IMR-90 (cell line): ENCODE measurements around the gene DOCK2. TPM values are rescaled to one million over a fixed set of nuclear protein-coding genes. Genes with fewer than 3 reads are reported as not detected.

Experiments
- ATAC-seq: fragments of 200-7000 bp; cut with Tn5 transposase; 2 replicates; pipeline ENCODE4 v1.9.1; 2020; ENCODE audit warnings: low read depth, mild to moderate bottlenecking, moderate library complexity
- BruUV-seq: library from RNA; stranded (reverse); fragments of 400-500 nt; replicated peaks from 2 replicates; lab custom pipeline; 2021; lab: Mats Ljungman, UMichigan
- CTCF ChIA-PET: fragments of 300-600 bp; formaldehyde crosslinking; extraction: SDS; loops from one replicate; lab custom pipeline; 2021; ENCODE audit warnings: antibody characterized with exemption; lab: Yijun Ruan, JAX
- POLR2A ChIA-PET: fragments of 300-600 bp; sonication (Branson Sonifier 250); formaldehyde crosslinking; loops from one replicate; lab custom pipeline; 2022; ENCODE audit warnings: antibody characterized with exemption; ENCODE audit not compliant: unreplicated experiment; lab: Charles Lee
- DNase-seq: peaks from one replicate; pipeline ENCODE4 v3.0.0; 2013
- H2AFZ ChIP-seq: replicated peaks from 2 replicates; pipeline ENCODE3; 2013; ENCODE audit warnings: low read length, mild to moderate bottlenecking; ENCODE audit not compliant: poor library complexity
- H2AK5ac ChIP-seq: 2 replicates; pipeline ENCODE4 v1.6.1; 2013; ENCODE audit warnings: low read depth, low read length, inconsistent platforms
- H2AK9ac ChIP-seq: replicated peaks from 2 replicates; pipeline ENCODE3; 2013; ENCODE audit warnings: mild to moderate bottlenecking, low read depth, low read length, moderate library complexity; ENCODE audit not compliant: poor library complexity
- H2BK120ac ChIP-seq: 2 replicates; pipeline ENCODE4 v1.6.1; 2013; ENCODE audit warnings: low read depth, low read length, inconsistent platforms
- H2BK15ac ChIP-seq: 3 replicates; pipeline ENCODE4 v1.6.1; 2013; ENCODE audit warnings: low read depth, low read length, inconsistent platforms
- H2BK20ac ChIP-seq: 2 replicates; pipeline ENCODE4 v1.6.1; 2013; ENCODE audit warnings: low read depth, mild to moderate bottlenecking, inconsistent platforms, low read length, moderate library complexity
- H2BK5ac ChIP-seq: 2 replicates; pipeline ENCODE4 v1.6.1; 2013; ENCODE audit warnings: mild to moderate bottlenecking, low read depth, low read length, inconsistent platforms; ENCODE audit not compliant: poor library complexity, severe bottlenecking
- H3K14ac ChIP-seq: replicated peaks from 2 replicates; pipeline ENCODE4 v1.6.1; 2013; ENCODE audit warnings: low read depth, low read length, inconsistent platforms
- H3K18ac ChIP-seq: 2 replicates; pipeline ENCODE4 v1.6.1; 2013; ENCODE audit warnings: low read depth, low read length, control low read depth
- H3K23ac ChIP-seq: 2 replicates; pipeline ENCODE4 v1.6.1; 2013; ENCODE audit warnings: low read depth, low read length, inconsistent platforms
- H3K27ac ChIP-seq: 2 replicates; pipeline ENCODE4 v1.5.1; 2013; ENCODE audit warnings: mild to moderate bottlenecking, control low read depth, low read length; ENCODE audit not compliant: insufficient read depth
- H3K27me3 ChIP-seq: 2 replicates; pipeline ENCODE4 v1.6.1; 2013; ENCODE audit warnings: low read length; ENCODE audit not compliant: control insufficient read depth, insufficient read depth
- H3K36me3 ChIP-seq: 2 replicates; pipeline ENCODE4 v1.6.1; 2013; ENCODE audit warnings: low read length, mixed read lengths; ENCODE audit not compliant: control insufficient read depth, insufficient read depth
- H3K4ac ChIP-seq: 2 replicates; pipeline ENCODE4 v1.6.1; 2013; ENCODE audit warnings: low read depth, low read length, inconsistent platforms
- H3K4me1 ChIP-seq: 2 replicates; pipeline ENCODE4 v1.6.1; 2013; ENCODE audit warnings: low read length, mixed read lengths; ENCODE audit not compliant: control insufficient read depth, insufficient read depth
- H3K4me2 ChIP-seq: 2 replicates; pipeline ENCODE4 v1.6.1; 2013; ENCODE audit warnings: low read depth, mild to moderate bottlenecking, control low read depth, low read length, moderate library complexity
- H3K4me3 ChIP-seq: 2 replicates; pipeline ENCODE4 v1.5.1; 2013; ENCODE audit warnings: low read depth, mild to moderate bottlenecking, control low read depth, low read length, moderate library complexity; ENCODE audit not compliant: insufficient read depth
- H3K56ac ChIP-seq: 2 replicates; pipeline ENCODE4 v1.6.1; 2013; ENCODE audit warnings: low read length, inconsistent platforms; ENCODE audit not compliant: insufficient read depth; ENCODE audit errors: extremely low read depth
- H3K79me1 ChIP-seq, 2 experiments: 2 replicates each; pipeline ENCODE4 v1.6.1; 2013; ENCODE audit warnings: low read length in 2 of 2, inconsistent platforms in 1 of 2, low read depth in 1 of 2
- H3K9ac ChIP-seq: 2 replicates; pipeline ENCODE4 v1.6.1; 2013; ENCODE audit warnings: low read depth, low read length, control low read depth
- H3K9me1 ChIP-seq: 2 replicates; pipeline ENCODE4 v1.6.1; 2013; ENCODE audit warnings: low read length, inconsistent platforms; ENCODE audit not compliant: insufficient read depth
- H3K9me3 ChIP-seq: 2 replicates; pipeline ENCODE4 v1.6.1; 2013; ENCODE audit warnings: low read length; ENCODE audit not compliant: control insufficient read depth, insufficient read depth
- H4K20me1 ChIP-seq: 2 replicates; pipeline ENCODE4 v1.6.1; 2013; ENCODE audit warnings: low read length, inconsistent platforms; ENCODE audit not compliant: insufficient read depth
- H4K5ac ChIP-seq: 2 replicates; pipeline ENCODE4 v1.6.1; 2013; ENCODE audit warnings: mild to moderate bottlenecking, low read depth, low read length, control low read depth
- H4K8ac ChIP-seq, 2 experiments: 2 replicates each; pipeline ENCODE4 v1.6.1; 2013; ENCODE audit warnings: low read depth in 2 of 2, low read length in 2 of 2, control low read depth in 1 of 2, inconsistent platforms in 1 of 2
- H4K91ac ChIP-seq: 2 replicates; pipeline ENCODE4 v1.6.1; 2013; ENCODE audit warnings: low read depth, low read length, inconsistent platforms; ENCODE audit not compliant: insufficient read depth
- CEBPB ChIP-seq: IDR thresholded peaks from 2 replicates; pipeline ENCODE4 v1.6.1; 2012; ENCODE audit warnings: low read depth, low read length, improper control_type of control experiment
- CTCF ChIP-seq: conservative IDR thresholded peaks from 2 replicates; pipeline ENCODE4 v1.5.1; 2012; ENCODE audit warnings: mild to moderate bottlenecking, low read depth, low read length, improper control_type of control experiment
- ELK1 ChIP-seq: fragments of 150-350 bp; IDR thresholded peaks from 2 replicates; pipeline ENCODE4 v1.6.1; 2016; ENCODE audit warnings: low read depth, mild to moderate bottlenecking, low read length, moderate library complexity, borderline replicate concordance
- FOS ChIP-seq: fragments of 150-350 bp; IDR thresholded peaks from 2 replicates; pipeline ENCODE4 v1.6.1; 2016; ENCODE audit warnings: low read depth, low read length
- MAZ ChIP-seq: IDR thresholded peaks from 2 replicates; pipeline ENCODE4 v1.6.1; 2012; ENCODE audit warnings: low read depth, mild to moderate bottlenecking, low read length, improper control_type of control experiment, moderate library complexity, borderline replicate concordance
- MXI1 ChIP-seq: IDR thresholded peaks from 2 replicates; pipeline ENCODE4 v1.6.1; 2012; ENCODE audit warnings: low read depth, mild to moderate bottlenecking, low read length, moderate library complexity, borderline replicate concordance
- NFE2L2 ChIP-seq: fragments of 150-350 bp; IDR thresholded peaks from 2 replicates; pipeline ENCODE4 v1.6.1; 2016; ENCODE audit warnings: low read depth, mild to moderate bottlenecking, low read length
- POLR2A ChIP-seq: IDR thresholded peaks from 2 replicates; pipeline ENCODE4 v1.6.1; 2012; ENCODE audit warnings: mild to moderate bottlenecking, low read depth, low read length
- USF2 ChIP-seq: fragments of 150-350 bp; IDR thresholded peaks from 2 replicates; pipeline ENCODE4 v1.6.1; 2017; ENCODE audit warnings: mild to moderate bottlenecking, antibody characterized with exemption, low read length, low read depth
- WGBS, 2 experiments: methylation state at CpG; one replicate each; pipeline versions ENCODE4 v1.1.5 to v1.1.7; 2013; ENCODE audit warnings: missing lambda C conversion rate in 2 of 2; ENCODE audit not compliant: insufficient read length in 1 of 2; ENCODE audit errors: extremely low coverage in 2 of 2; 5-methylcytosine and 5-hydroxymethylcytosine counted together
- dilution Hi-C: fragments of 300-500 bp; cut with HindIII; formaldehyde crosslinking; loops from one replicate; pipeline ENCODE4 v1.14.3; 2018; ENCODE audit warnings: low sequenced_read_pairs; ENCODE audit not compliant: unreplicated experiment
- in situ Hi-C: fragments of 300-500 bp; cut with MboI; formaldehyde crosslinking; loops from 3 replicates; pipeline ENCODE4 v1.14.3; 2019; ENCODE audit warnings: low sequenced_read_pairs, inconsistent platforms, mixed read lengths
- intact Hi-C: fragments of 100-400 bp; cut with micrococcal nuclease; formaldehyde crosslinking; loops from 2 replicates; pipeline ENCODE4 v1.10.0; 2022
- polyA plus RNA-seq, 3 experiments: library from polyadenylated mRNA; depleted of rRNA; stranded (reverse); fragments of >200 nt; gene quantifications; 2 replicates each; pipeline ENCODE4 v1.2.3, GENCODE V29; 2012; ENCODE audit warnings: low replicate concordance in 1 of 3
- total RNA-seq: library from RNA; depleted of rRNA; stranded (reverse); fragments of >200 nt; gene quantifications from 2 replicates; pipeline ENCODE4 v1.2.3, GENCODE V29; 2012

The DOCK2 gene
- total and polyA plus RNA-seq, 2 of the 4 experiments (the other 2 are of a cell fraction) = 0.72 to 3.0 TPM

GRCh38 chr5:170081616-170082015, 444.5 kb downstream of the DOCK2 start:
- Histone ChIP-seq H3K9me3 (no peaks in the 10 kb centered on the region), H2BK20ac (no peak overlapping the region), H3K27me3 (no peaks in the 10 kb centered on the region; the same call in 1 of the 2 replicates), H2AFZ (no peak overlapping the region), H3K4me1 (no peaks in the 10 kb centered on the region), H2BK120ac (no peak overlapping the region), H3K4ac (no peak overlapping the region), H2BK15ac (no peak overlapping the region), H3K56ac (no peak overlapping the region), H3K36me3 (no peaks in the 10 kb centered on the region), H3K27ac (no peak overlapping the region), H3K14ac (no peak overlapping the region), H4K20me1 (no peaks in the 10 kb centered on the region), H3K18ac (no peak overlapping the region), H4K91ac (no peak overlapping the region), H3K9me1 (no peaks in the 10 kb centered on the region), H3K23ac (no peak overlapping the region), H2BK5ac (no peak overlapping the region), H3K4me3 (no peak overlapping the region), H2AK9ac (no peak overlapping the region), H4K8ac (no peak overlapping the region), H4K5ac (no peak overlapping the region), H3K9ac (no peak overlapping the region), H3K4me2 (no peak overlapping the region), H3K79me1 (no peaks in the 10 kb centered on the region), H2AK5ac (no peak overlapping the region)
- no CpG with 5 or more reads among the region's 4 CpGs for WGBS, 2 experiments
- CTCF ChIA-PET = interaction anchor here (0.8 kb wide), 1 partner anchor 11 kb away, joined by 4 read pairs; no protein-coding TSS in a partner anchor
- TF ChIP-seq POLR2A = no peak
- TF ChIP-seq ELK1 = no peak
- TF ChIP-seq NFE2L2 = no peak
- TF ChIP-seq MAZ = no peak
- TF ChIP-seq FOS = no peak
- no peak for TF ChIP-seq CTCF
- no peak for TF ChIP-seq CEBPB
- no peak for TF ChIP-seq MXI1
- no peak for TF ChIP-seq USF2
- POLR2A ChIA-PET = no interaction called here
- intact Hi-C loops = no loop called here
- dilution Hi-C loops = no loop called here
- ATAC-seq = no peak
- BruUV-seq = no TSS peak
- in situ Hi-C loops = no loop called here
- DNase-seq = no peak
